Astrocyte (in vitro differentiated cells and primary cell): ENCODE results near the gene PAX8. TPM values are rescaled to one million over a fixed set of nuclear protein-coding genes. Genes with fewer than 3 reads are reported as not detected.

Source experiments
- DNase-seq: peaks from one replicate; pipeline ENCODE4 v3.0.0-alpha.2; 2010; ENCODE audit warnings: low read depth
- FAIRE-seq: peaks from 2 replicates; lab custom pipeline; 2011; peaks lifted over from hg19 to GRCh38; lab: Jason Lieb, UNC
- H2AFZ ChIP-seq: 2 replicates; pipeline ENCODE4 v1.6.0; 2012; ENCODE audit warnings: low read depth, low read length, inconsistent platforms
- H3K27ac ChIP-seq: 2 replicates; pipeline ENCODE4 v1.5.1; 2011; ENCODE audit warnings: low read depth, low read length, inconsistent platforms
- H3K27me3 ChIP-seq: 2 replicates; pipeline ENCODE4 v1.6.0; 2011; ENCODE audit warnings: low read length, inconsistent platforms; ENCODE audit not compliant: insufficient read depth
- H3K36me3 ChIP-seq: 2 replicates; pipeline ENCODE4 v1.5.1; 2011; ENCODE audit warnings: low read length, inconsistent platforms; ENCODE audit not compliant: insufficient read depth
- H3K4me1 ChIP-seq: 2 replicates; pipeline ENCODE4 v1.5.1; 2011; ENCODE audit warnings: low read length, inconsistent platforms; ENCODE audit not compliant: insufficient read depth
- H3K4me2 ChIP-seq: 2 replicates; pipeline ENCODE4 v1.6.0; 2012; ENCODE audit warnings: low read length, inconsistent platforms
- H3K4me3 ChIP-seq: 2 replicates; pipeline ENCODE4 v1.5.1; 2011; ENCODE audit warnings: low read depth, mild to moderate bottlenecking, low read length, inconsistent platforms; ENCODE audit not compliant: insufficient read depth
- H3K79me2 ChIP-seq: 2 replicates; pipeline ENCODE4 v1.6.0; 2012; ENCODE audit warnings: mild to moderate bottlenecking, low read length, inconsistent platforms; ENCODE audit not compliant: insufficient read depth
- H3K9ac ChIP-seq: 2 replicates; pipeline ENCODE4 v1.6.0; 2012; ENCODE audit warnings: mild to moderate bottlenecking, low read length, inconsistent platforms
- H3K9me3 ChIP-seq: 2 replicates; pipeline ENCODE4 v1.5.1; 2012; ENCODE audit warnings: low read depth, mild to moderate bottlenecking, low read length, inconsistent platforms; ENCODE audit not compliant: insufficient read depth
- H4K20me1 ChIP-seq: 2 replicates; pipeline ENCODE4 v1.6.0; 2012; ENCODE audit warnings: low read length, inconsistent platforms; ENCODE audit not compliant: insufficient read depth
- H3K27ac Mint-ChIP-seq: one replicate; pipeline ENCODE4 v1.8.0; 2021; ENCODE audit warnings: mild to moderate bottlenecking, mixed read lengths; ENCODE audit not compliant: unreplicated experiment
- H3K27me3 Mint-ChIP-seq: one replicate; pipeline ENCODE4 v1.8.0; 2021; ENCODE audit warnings: low read depth, mixed read lengths; ENCODE audit not compliant: unreplicated experiment
- H3K36me3 Mint-ChIP-seq: one replicate; pipeline ENCODE4 v1.8.0; 2021; ENCODE audit warnings: low read depth, mixed read lengths; ENCODE audit not compliant: unreplicated experiment
- H3K4me1 Mint-ChIP-seq: one replicate; pipeline ENCODE4 v1.8.0; 2021; ENCODE audit warnings: low read depth, mixed read lengths; ENCODE audit not compliant: unreplicated experiment
- H3K4me3 Mint-ChIP-seq: one replicate; pipeline ENCODE4 v1.8.0; 2021; ENCODE audit warnings: mild to moderate bottlenecking, moderate library complexity, mixed read lengths; ENCODE audit not compliant: unreplicated experiment
- H3K9me3 Mint-ChIP-seq: one replicate; pipeline ENCODE4 v1.8.0; 2021; ENCODE audit warnings: mild to moderate bottlenecking, mixed read lengths; ENCODE audit not compliant: unreplicated experiment
- EZH2 ChIP-seq: IDR thresholded peaks from 2 replicates; pipeline ENCODE4 v1.6.1; 2012; ENCODE audit warnings: mild to moderate bottlenecking, low read length, inconsistent platforms; ENCODE audit not compliant: insufficient read depth
- total RNA-seq: library from RNA; stranded (reverse); gene quantifications from 2 replicates; pipeline ENCODE4 v1.2.1, GENCODE V29; 2021
- TF ChIP-seq, protein P1 (sequence below): IDR thresholded peaks from 2 replicates; pipeline ENCODE4 v1.5.1; 2011; ENCODE audit warnings: low read depth, mild to moderate bottlenecking, inconsistent platforms, low read length, moderate library complexity; ENCODE audit not compliant: insufficient read depth

PAX8 gene
- total RNA-seq, 1 donor from 2014 or later: 0.48 TPM

GRCh38 chr2:113277474-113278072 lies 1.1 kb downstream of the PAX8 start:
- no peaks in the 10 kb centered on the region for H3K9me3 Mint-ChIP-seq
- Histone ChIP-seq H4K20me1 (no peaks in the 10 kb centered on the region), H3K4me2 (peak overlapping the region; percentile 54), H2AFZ (no peak overlapping the region), H3K27me3 (peaks cover 53% of the 10 kb centered on the region), H3K4me1 (peaks cover 16% of the 10 kb centered on the region), H3K79me2 (no peaks in the 10 kb centered on the region), H3K9ac (no peak overlapping the region), H3K4me3 (no peak overlapping the region), H3K9me3 (no peaks in the 10 kb centered on the region), H3K36me3 (no peaks in the 10 kb centered on the region), H3K27ac (no peak overlapping the region)
- no peaks in the 10 kb centered on the region for H3K36me3 Mint-ChIP-seq
- DNase-seq (no peak), FAIRE-seq (no peak)
- no peak overlapping the region for H3K27ac Mint-ChIP-seq
- H3K4me3 Mint-ChIP-seq: peak overlapping the region; percentile 74
- H3K27me3 Mint-ChIP-seq: peaks cover 75% of the 10 kb centered on the region
- H3K4me1 Mint-ChIP-seq: peaks cover 15% of the 10 kb centered on the region
- TF ChIP-seq EZH2: peak; percentile 8
- TF ChIP-seq, protein P1, sequence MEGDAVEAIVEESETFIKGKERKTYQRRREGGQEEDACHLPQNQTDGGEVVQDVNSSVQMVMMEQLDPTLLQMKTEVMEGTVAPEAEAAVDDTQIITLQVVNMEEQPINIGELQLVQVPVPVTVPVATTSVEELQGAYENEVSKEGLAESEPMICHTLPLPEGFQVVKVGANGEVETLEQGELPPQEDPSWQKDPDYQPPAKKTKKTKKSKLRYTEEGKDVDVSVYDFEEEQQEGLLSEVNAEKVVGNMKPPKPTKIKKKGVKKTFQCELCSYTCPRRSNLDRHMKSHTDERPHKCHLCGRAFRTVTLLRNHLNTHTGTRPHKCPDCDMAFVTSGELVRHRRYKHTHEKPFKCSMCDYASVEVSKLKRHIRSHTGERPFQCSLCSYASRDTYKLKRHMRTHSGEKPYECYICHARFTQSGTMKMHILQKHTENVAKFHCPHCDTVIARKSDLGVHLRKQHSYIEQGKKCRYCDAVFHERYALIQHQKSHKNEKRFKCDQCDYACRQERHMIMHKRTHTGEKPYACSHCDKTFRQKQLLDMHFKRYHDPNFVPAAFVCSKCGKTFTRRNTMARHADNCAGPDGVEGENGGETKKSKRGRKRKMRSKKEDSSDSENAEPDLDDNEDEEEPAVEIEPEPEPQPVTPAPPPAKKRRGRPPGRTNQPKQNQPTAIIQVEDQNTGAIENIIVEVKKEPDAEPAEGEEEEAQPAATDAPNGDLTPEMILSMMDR: no peak

GRCh38 chr2:113276761-113277425 lies 1.8 kb downstream of the PAX8 start:
- no peaks in the 10 kb centered on the region for H3K36me3 ChIP-seq
- H3K36me3 Mint-ChIP-seq: no peaks in the 10 kb centered on the region
- no peak overlapping the region for H3K27ac Mint-ChIP-seq
- no peaks in the 10 kb centered on the region for H3K9me3 ChIP-seq
- DNase-seq (no peak), FAIRE-seq (no peak)
- no peak overlapping the region for H3K27ac ChIP-seq
- H3K4me3 ChIP-seq: no peak overlapping the region
- peak overlapping the region; percentile 54 for H3K4me2 ChIP-seq
- H2AFZ ChIP-seq: no peak overlapping the region
- H3K9me3 Mint-ChIP-seq: no peaks in the 10 kb centered on the region
- TF ChIP-seq EZH2: peak; percentile 23
- TF ChIP-seq, protein P1: no peak
- peak overlapping the region; percentile 74 for H3K4me3 Mint-ChIP-seq
- H3K27me3 ChIP-seq: peaks cover 60% of the 10 kb centered on the region
- H3K4me1 ChIP-seq: peaks cover 10% of the 10 kb centered on the region
- no peaks in the 10 kb centered on the region for H4K20me1 ChIP-seq
- H3K4me1 Mint-ChIP-seq: peaks cover 9% of the 10 kb centered on the region
- H3K9ac ChIP-seq: no peak overlapping the region
- no peaks in the 10 kb centered on the region for H3K79me2 ChIP-seq
- H3K27me3 Mint-ChIP-seq: peaks cover 81% of the 10 kb centered on the region
